ENCODE measurements around the gene NCOA3.
A peak's percentile ranks its signal among the peaks of the same experiment; 100 is the strongest.

The NCOA3 gene

GRCh38 chr20:47596003-47596571 is 94.4 kb downstream of the NCOA3 start:
- DNase-seq (ENCODE audit: low read depth) = no peak

- no peak for DNase-seq (ENCODE audit: low read depth)
Measured at GRCh38 chr20:47597090-47597489, 95.4 kb downstream of the NCOA3 start.

- no peak for DNase-seq (ENCODE audit: low read depth)
Measured at GRCh38 chr20:47598911-47599744, 97.4 kb downstream of the NCOA3 start.

GRCh38 chr20:47600967-47601547 is 99.4 kb downstream of the NCOA3 start:
- DNase-seq (ENCODE audit: low read depth) = no peak

GRCh38 chr20:47603260-47603659 is 101.6 kb downstream of the NCOA3 start:
- DNase-seq (ENCODE audit: low read depth) = no peak

GRCh38 chr20:47605673-47606413 is 104.2 kb downstream of the NCOA3 start:
- no peak for DNase-seq (ENCODE audit: low read depth)

GRCh38 chr20:47606414-47606982 is 104.8 kb downstream of the NCOA3 start:
- DNase-seq (ENCODE audit: low read depth) = no peak

- DNase-seq (ENCODE audit: low read depth) = no peak
Measured at GRCh38 chr20:47606983-47607613, 105.4 kb downstream of the NCOA3 start.

GRCh38 chr20:47609001-47609400 is 107.3 kb downstream of the NCOA3 start:
- no peak for DNase-seq (ENCODE audit: low read depth)

- DNase-seq (ENCODE audit: low read depth) = peak; percentile 59
Measured at GRCh38 chr20:47610247-47610944, 108.7 kb downstream of the NCOA3 start.

GRCh38 chr20:47610945-47611250 is 109.2 kb downstream of the NCOA3 start:
- DNase-seq (ENCODE audit: low read depth) = no peak

GRCh38 chr20:47611785-47612184 is 110.1 kb downstream of the NCOA3 start:
- DNase-seq (ENCODE audit: low read depth) = no peak

GRCh38 chr20:47612670-47613069 is 111.0 kb downstream of the NCOA3 start:
- DNase-seq (ENCODE audit: low read depth) = no peak

GRCh38 chr20:47614703-47615309 is 113.1 kb downstream of the NCOA3 start:
- no peak for DNase-seq (ENCODE audit: low read depth)

GRCh38 chr20:47618479-47618878 is 116.8 kb downstream of the NCOA3 start:
- DNase-seq (ENCODE audit: low read depth) = no peak

- no peak for DNase-seq (ENCODE audit: low read depth)
Measured at GRCh38 chr20:47620808-47621805, 119.4 kb downstream of the NCOA3 start.

- DNase-seq (ENCODE audit: low read depth) = no peak
Measured at GRCh38 chr20:47622118-47622665, 120.5 kb downstream of the NCOA3 start.

- no peak for DNase-seq (ENCODE audit: low read depth)
Measured at GRCh38 chr20:47623206-47623605, 121.5 kb downstream of the NCOA3 start.

- DNase-seq (ENCODE audit: low read depth) = no peak
Measured at GRCh38 chr20:47627540-47627939, 125.9 kb downstream of the NCOA3 start.

Data from stimulated activated CD8-positive, alpha-beta memory T cell treated with anti-CD3 and anti-CD28 coated beads, Interleukin-4, amount 100 ng/mL, for 24 hours (primary cell).